HCT116 (cell line): ENCODE data around the gene SSR2.
A peak's percentile ranks its signal among the peaks of the same experiment; 100 is the strongest.

ENCODE experiments used
- CTCF ChIP-seq, 3 experiments: fragments of 200-600 bp in 1 of 3; sonication (generic) in 1 of 3; IDR thresholded peaks in 2 of 3; conservative IDR thresholded peaks in 1 of 3; 2 replicates each; pipeline ENCODE4 v1.5.1; 2012 to 2017; ENCODE audit warnings: low read depth in 2 of 3, low read length in 2 of 3, antibody characterized with exemption in 1 of 3, borderline replicate concordance in 1 of 3, control low read depth in 1 of 3, mild to moderate bottlenecking in 1 of 3, mixed read lengths in 1 of 3, mixed run types in 1 of 3, moderate library complexity in 1 of 3; ENCODE audit not compliant: insufficient read depth in 1 of 3
- EZH2 ChIP-seq: fragments of 200-600 bp; sonication (generic); IDR thresholded peaks from 2 replicates; pipeline ENCODE4 v1.6.1; 2017; ENCODE audit warnings: antibody characterized with exemption, mixed run types
- EZH2phosphoT487 ChIP-seq: fragments of 200-600 bp; IDR thresholded peaks from 2 replicates; pipeline ENCODE4 v1.6.1; 2018; ENCODE audit warnings: antibody characterized with exemption, borderline replicate concordance
- MAX ChIP-seq: IDR thresholded peaks from 2 replicates; pipeline ENCODE4 v1.6.1; 2012
- POLR2A ChIP-seq: IDR thresholded peaks from 2 replicates; pipeline ENCODE4 v1.7.0; 2011; ENCODE audit warnings: borderline replicate concordance; ENCODE audit not compliant: insufficient read depth, insufficient read length; ENCODE audit errors: extremely low read depth
- RAD21 ChIP-seq: IDR thresholded peaks from 2 replicates; pipeline ENCODE4 v1.6.1; 2012; ENCODE audit warnings: low read depth, mild to moderate bottlenecking
- REST ChIP-seq: IDR thresholded peaks from 2 replicates; pipeline ENCODE4 v1.6.1; 2012; ENCODE audit warnings: low read depth

- TF ChIP-seq CTCF (IDR thresholded peaks at IDR 0.05 in 2 of 3, conservative IDR thresholded peaks at IDR 0.05 in 1 of 3; ENCODE audit: borderline replicate concordance in 1 of 3, insufficient read depth in 1 of 3, low read depth in 2 of 3, low read length in 2 of 3), result 0 out of 6 replicates have a peak, but pooled peaks of 1 of the 3 experiments have one; percentile 8
- TF ChIP-seq POLR2A, result no peak
- no peak for TF ChIP-seq MAX
- no peak for TF ChIP-seq EZH2
- no peak for TF ChIP-seq RAD21
- TF ChIP-seq EZH2phosphoT487, result no peak
- no peak for TF ChIP-seq REST
Measured at GRCh38 chr1:155978325-155978972, 42.3 kb downstream of the SSR2 start, which contains the start of gene ARHGEF2.
